ENCODE measurements around the gene PPP6R1.

Gene PPP6R1

GRCh38 chr19:55302318-55302703 lies 43.5 kb upstream of the PPP6R1 start:
- Histone ChIP-seq H4K12ac (ENCODE audit: low read depth, low read length) (peak overlapping the region; percentile 57), H3K27ac (ENCODE audit: low read depth, low read length) (no peak overlapping the region), H2BK5ac (ENCODE audit: low read depth, low read length, poor library complexity) (no peak overlapping the region), H3K18ac (ENCODE audit: low read length) (no peak overlapping the region), H3K4ac (ENCODE audit: low read depth, low read length) (no peak overlapping the region), H3K4me2 (ENCODE audit: low read length) (peak overlapping the region; percentile 51), H2BK120ac (ENCODE audit: insufficient read depth, low read length, poor library complexity) (peak overlapping the region; percentile 14), H3K9ac (ENCODE audit: low read length) (no peak overlapping the region), H2BK12ac (ENCODE audit: low read length) (no peak overlapping the region), H3K36me3 (ENCODE audit: control insufficient read depth in 1 of 2, insufficient read depth in 2 of 2, low read length in 2 of 2) (peaks cover 13 to 28% of the 10 kb centered on the region in 2 experiments), H4K8ac (ENCODE audit: low read depth, low read length) (peak overlapping the region; percentile 70), H2AK5ac (ENCODE audit: low read length) (no peak overlapping the region), H3K27me3 (ENCODE audit: insufficient read depth, low read length) (no peaks in the 10 kb centered on the region), H3K23ac (ENCODE audit: low read length) (no peak overlapping the region), H3K79me2 (ENCODE audit: control insufficient read depth, insufficient read depth, low read length, poor library complexity) (no peaks in the 10 kb centered on the region), H3K9me3 (ENCODE audit: insufficient read depth, low read depth, low read length) (peaks cover 1% of the 10 kb centered on the region), H3K79me1 (ENCODE audit: low read length) (no peaks in the 10 kb centered on the region), H3K14ac (ENCODE audit: low read length) (no peak overlapping the region), H2AFZ (ENCODE audit: insufficient read depth, low read length, poor library complexity) (no peak overlapping the region), H4K91ac (ENCODE audit: low read depth, low read length) (peak overlapping the region; percentile 21), H3K4me1 (ENCODE audit: control insufficient read depth in 1 of 2, insufficient read depth in 2 of 2, low read length in 2 of 2) (peaks cover 0 to 3% of the 10 kb centered on the region in 2 experiments), H3K4me3 (ENCODE audit: low read depth, low read length) (no peak overlapping the region)
- no CpG with 5 or more reads among the region's 12 CpGs for WGBS (ENCODE audit: extremely low coverage, insufficient coverage, insufficient read length)
- no peak for DNase-seq

GRCh38 chr19:55301459-55302317 lies 42.9 kb upstream of the PPP6R1 start:
- Histone ChIP-seq H2BK5ac (ENCODE audit: low read depth, low read length, poor library complexity) (no peak overlapping the region), H3K79me2 (ENCODE audit: control insufficient read depth, insufficient read depth, low read length, poor library complexity) (no peaks in the 10 kb centered on the region), H3K27me3 (ENCODE audit: insufficient read depth, low read length) (no peaks in the 10 kb centered on the region), H3K4ac (ENCODE audit: low read depth, low read length) (no peak overlapping the region), H4K8ac (ENCODE audit: low read depth, low read length) (peak overlapping the region; percentile 74), H3K18ac (ENCODE audit: low read length) (no peak overlapping the region), H3K4me1 (ENCODE audit: control insufficient read depth in 1 of 2, insufficient read depth in 2 of 2, low read length in 2 of 2) (peaks cover 0 to 3% of the 10 kb centered on the region in 2 experiments), H3K9me3 (ENCODE audit: insufficient read depth, low read depth, low read length) (peaks cover 1% of the 10 kb centered on the region), H3K36me3 (ENCODE audit: control insufficient read depth in 1 of 2, insufficient read depth in 2 of 2, low read length in 2 of 2) (peaks cover 14 to 25% of the 10 kb centered on the region in 2 experiments), H4K12ac (ENCODE audit: low read depth, low read length) (peak overlapping the region; percentile 57), H3K4me2 (ENCODE audit: low read length) (peak overlapping the region; percentile 69), H3K4me3 (ENCODE audit: low read depth, low read length) (no peak overlapping the region), H3K14ac (ENCODE audit: low read length) (no peak overlapping the region), H3K23ac (ENCODE audit: low read length) (no peak overlapping the region), H3K27ac (ENCODE audit: low read depth, low read length) (no peak overlapping the region), H3K79me1 (ENCODE audit: low read length) (no peaks in the 10 kb centered on the region), H3K9ac (ENCODE audit: low read length) (peak overlapping the region; percentile 60), H2AK5ac (ENCODE audit: low read length) (no peak overlapping the region), H4K91ac (ENCODE audit: low read depth, low read length) (peak overlapping the region; percentile 21), H2AFZ (ENCODE audit: insufficient read depth, low read length, poor library complexity) (peak overlapping the region; percentile 38), H2BK12ac (ENCODE audit: low read length) (no peak overlapping the region), H2BK120ac (ENCODE audit: insufficient read depth, low read length, poor library complexity) (peak overlapping the region; percentile 14)
- peak; percentile 61 to 80 for DNase-seq
- WGBS (ENCODE audit: extremely low coverage, insufficient coverage, insufficient read length) = no CpG with 5 or more reads among the region's 42 CpGs

- H2AK5ac ChIP-seq (ENCODE audit: low read length) = no peak overlapping the region
- H3K23ac ChIP-seq (ENCODE audit: low read length) = no peak overlapping the region
- H2BK5ac ChIP-seq (ENCODE audit: low read depth, low read length, poor library complexity) = no peak overlapping the region
- H3K79me1 ChIP-seq (ENCODE audit: low read length) = no peaks in the 10 kb centered on the region
- no peak overlapping the region for H2AFZ ChIP-seq (ENCODE audit: insufficient read depth, low read length, poor library complexity)
- H3K79me2 ChIP-seq (ENCODE audit: control insufficient read depth, insufficient read depth, low read length, poor library complexity) = no peaks in the 10 kb centered on the region
- H3K18ac ChIP-seq (ENCODE audit: low read length) = no peak overlapping the region
- H3K27ac ChIP-seq (ENCODE audit: low read depth, low read length) = no peak overlapping the region
- H3K4me1 ChIP-seq (ENCODE audit: control insufficient read depth in 1 of 2, insufficient read depth in 2 of 2, low read length in 2 of 2) = peaks cover 0 to 3% of the 10 kb centered on the region in 2 experiments
- H4K12ac ChIP-seq (ENCODE audit: low read depth, low read length) = peak overlapping the region; percentile 29
- no peak overlapping the region for H2BK12ac ChIP-seq (ENCODE audit: low read length)
- H3K4ac ChIP-seq (ENCODE audit: low read depth, low read length) = no peak overlapping the region
- no peak overlapping the region for H3K9ac ChIP-seq (ENCODE audit: low read length)
- WGBS (ENCODE audit: extremely low coverage, insufficient coverage, insufficient read length) = no CpG with 5 or more reads among the region's 15 CpGs
- H4K8ac ChIP-seq (ENCODE audit: low read depth, low read length) = peak overlapping the region; percentile 74
- H3K14ac ChIP-seq (ENCODE audit: low read length) = no peak overlapping the region
- H2BK120ac ChIP-seq (ENCODE audit: insufficient read depth, low read length, poor library complexity) = no peak overlapping the region
- no peak for DNase-seq
- no peaks in the 10 kb centered on the region for H3K9me3 ChIP-seq (ENCODE audit: insufficient read depth, low read depth, low read length)
- H3K4me3 ChIP-seq (ENCODE audit: low read depth, low read length) = no peak overlapping the region
- H3K36me3 ChIP-seq (ENCODE audit: control insufficient read depth in 1 of 2, insufficient read depth in 2 of 2, low read length in 2 of 2) = peaks cover 10 to 23% of the 10 kb centered on the region in 2 experiments
- H3K27me3 ChIP-seq (ENCODE audit: insufficient read depth, low read length) = no peaks in the 10 kb centered on the region
- H4K91ac ChIP-seq (ENCODE audit: low read depth, low read length) = peak overlapping the region; percentile 3
- no peak overlapping the region for H3K4me2 ChIP-seq (ENCODE audit: low read length)
These were observed 42.2 kb upstream of the PPP6R1 start for GRCh38 chr19:55300886-55301458.

- Histone ChIP-seq H3K18ac (ENCODE audit: low read length) (no peak overlapping the region), H3K4ac (ENCODE audit: low read depth, low read length) (no peak overlapping the region), H3K27ac (ENCODE audit: low read depth, low read length) (no peak overlapping the region), H2BK5ac (ENCODE audit: low read depth, low read length, poor library complexity) (no peak overlapping the region), H3K4me3 (ENCODE audit: low read depth, low read length) (no peak overlapping the region), H4K12ac (ENCODE audit: low read depth, low read length) (no peak overlapping the region), H2AFZ (ENCODE audit: insufficient read depth, low read length, poor library complexity) (no peak overlapping the region), H3K9ac (ENCODE audit: low read length) (no peak overlapping the region), H3K79me2 (ENCODE audit: control insufficient read depth, insufficient read depth, low read length, poor library complexity) (no peaks in the 10 kb centered on the region), H3K23ac (ENCODE audit: low read length) (no peak overlapping the region), H3K4me2 (ENCODE audit: low read length) (no peak overlapping the region), H2BK12ac (ENCODE audit: low read length) (no peak overlapping the region), H2AK5ac (ENCODE audit: low read length) (no peak overlapping the region), H4K8ac (ENCODE audit: low read depth, low read length) (no peak overlapping the region), H3K4me1 (ENCODE audit: control insufficient read depth in 1 of 2, insufficient read depth in 2 of 2, low read length in 2 of 2) (peaks cover 0 to 3% of the 10 kb centered on the region in 2 experiments), H3K14ac (ENCODE audit: low read length) (no peak overlapping the region), H3K27me3 (ENCODE audit: insufficient read depth, low read length) (no peaks in the 10 kb centered on the region), H4K91ac (ENCODE audit: low read depth, low read length) (no peak overlapping the region), H3K79me1 (ENCODE audit: low read length) (no peaks in the 10 kb centered on the region), H2BK120ac (ENCODE audit: insufficient read depth, low read length, poor library complexity) (no peak overlapping the region), H3K36me3 (ENCODE audit: control insufficient read depth in 1 of 2, insufficient read depth in 2 of 2, low read length in 2 of 2) (peaks cover 7 to 26% of the 10 kb centered on the region in 2 experiments), H3K9me3 (ENCODE audit: insufficient read depth, low read depth, low read length) (no peaks in the 10 kb centered on the region)
- no peak for DNase-seq
- no CpG with 5 or more reads among the region's 10 CpGs for WGBS (ENCODE audit: extremely low coverage, insufficient coverage, insufficient read length)
These were observed 41.2 kb upstream of the PPP6R1 start for GRCh38 chr19:55299991-55300390.

Data from trophoblast cell (in vitro differentiated cells and primary cell).